H1 (cell line): ENCODE measurements around the gene STIM1. TPM values are rescaled to one million over a fixed set of nuclear protein-coding genes. Genes with fewer than 3 reads are reported as not detected.

Experiments used
- CTCF ChIA-PET: fragments of 300-600 bp; sonication (Branson Sonifier 250); formaldehyde crosslinking; loops from one replicate; lab custom pipeline; 2021; ENCODE audit not compliant: partially characterized antibody; lab: Charles Lee
- POLR2A ChIA-PET: fragments of 300-600 bp; sonication (Branson Sonifier 250); formaldehyde crosslinking; loops from one replicate; lab custom pipeline; 2021; ENCODE audit warnings: inconsistent platforms; ENCODE audit not compliant: partially characterized antibody; lab: Charles Lee
- DNase-seq, 2 experiments: peaks; one replicate each; pipeline versions ENCODE4 v3.0.0 to v3.0.0-alpha.2; 2010 to 2022; ENCODE audit warnings: low spot score in 2 of 2, low read depth in 1 of 2, mixed read lengths in 1 of 2
- FAIRE-seq: peaks from 2 replicates; lab custom pipeline; 2011; peaks lifted over from hg19 to GRCh38; lab: Jason Lieb, UNC
- H2AFZ ChIP-seq: 2 replicates; pipeline ENCODE4 v1.8.1; 2012; ENCODE audit warnings: low read length, inconsistent platforms
- H2AK5ac ChIP-seq: 2 replicates; pipeline ENCODE4 v1.6.1; 2013; ENCODE audit warnings: low read depth, low read length
- H2BK120ac ChIP-seq: replicated peaks from 2 replicates; pipeline ENCODE3; 2013; ENCODE audit warnings: low read depth, low read length, inconsistent platforms
- H2BK12ac ChIP-seq: 2 replicates; pipeline ENCODE4 v1.6.1; 2013; ENCODE audit warnings: low read depth, low read length
- H2BK15ac ChIP-seq: 2 replicates; pipeline ENCODE4 v1.6.1; 2013; ENCODE audit warnings: low read length
- H2BK20ac ChIP-seq: 2 replicates; pipeline ENCODE4 v1.6.1; 2013; ENCODE audit warnings: low read length
- H2BK5ac ChIP-seq: 2 replicates; pipeline ENCODE4 v1.6.1; 2013; ENCODE audit warnings: low read depth, low read length
- H3K14ac ChIP-seq: 2 replicates; pipeline ENCODE4 v1.6.1; 2013; ENCODE audit warnings: inconsistent platforms; ENCODE audit not compliant: insufficient read length
- H3K18ac ChIP-seq: 2 replicates; pipeline ENCODE4 v1.6.1; 2013; ENCODE audit warnings: low read length; ENCODE audit errors: extremely low read depth
- H3K23ac ChIP-seq: 2 replicates; pipeline ENCODE4 v1.6.1; 2013; ENCODE audit warnings: inconsistent platforms; ENCODE audit not compliant: insufficient read length
- H3K23me2 ChIP-seq: 2 replicates; pipeline ENCODE4 v1.6.1; 2013; ENCODE audit warnings: low read depth, low read length
- H3K27ac ChIP-seq: 2 replicates; pipeline ENCODE4 v1.6.1; 2011; ENCODE audit warnings: low read depth, low read length, inconsistent platforms
- H3K27me3 ChIP-seq, 4 experiments: replicated peaks in 1 of 4; 1 replicate in 1 of 4; 2 replicates in 3 of 4; pipeline versions ENCODE4 v1.6.1 to v1.8.1; 2011 to 2013; ENCODE audit warnings: low read length in 3 of 4, mild to moderate bottlenecking in 3 of 4, inconsistent platforms in 2 of 4, mixed read lengths in 2 of 4, moderate library complexity in 1 of 4; ENCODE audit not compliant: control insufficient read depth in 3 of 4, insufficient read depth in 3 of 4; ENCODE audit errors: extremely low read depth in 1 of 4
- H3K36me3 ChIP-seq, 4 experiments: 2 replicates each; pipeline versions ENCODE4 v1.6.1 to v1.8.1; 2011 to 2013; ENCODE audit warnings: mild to moderate bottlenecking in 4 of 4, low read length in 3 of 4, moderate library complexity in 2 of 4, control low read depth in 1 of 4, inconsistent platforms in 1 of 4; ENCODE audit not compliant: insufficient read depth in 4 of 4, control insufficient read depth in 2 of 4
- H3K4ac ChIP-seq: replicated peaks from 2 replicates; pipeline ENCODE3; 2013; ENCODE audit warnings: low read length, low read depth, mixed read lengths, inconsistent platforms; ENCODE audit not compliant: insufficient read length
- H3K4me1 ChIP-seq, 4 experiments: replicated peaks in 1 of 4; 1 replicate in 1 of 4; 2 replicates in 3 of 4; pipeline versions ENCODE4 v1.6.1 to v1.8.1; 2011 to 2013; ENCODE audit warnings: low read length in 3 of 4, inconsistent platforms in 2 of 4, mixed read lengths in 1 of 4; ENCODE audit not compliant: insufficient read depth in 4 of 4, control insufficient read depth in 3 of 4
- H3K4me2 ChIP-seq, 2 experiments: 2 replicates each; pipeline versions ENCODE4 v1.6.1 to v1.8.1; 2011 to 2013; ENCODE audit warnings: low read depth in 2 of 2, low read length in 2 of 2, control low read depth in 1 of 2, inconsistent platforms in 1 of 2, mild to moderate bottlenecking in 1 of 2; ENCODE audit not compliant: insufficient read depth in 1 of 2
- H3K4me3 ChIP-seq, 4 experiments: fragments of 200-600, 300-600 bp in 1 of 4; sonication (generic), shearing (Covaris generic), sonication (Bioruptor Twin) in 1 of 4; 2 replicates each; pipeline versions ENCODE4 v1.5.1 to v1.8.1; 2011 to 2016; ENCODE audit warnings: low read length in 4 of 4, low read depth in 3 of 4, control low read depth in 2 of 4, inconsistent platforms in 2 of 4, mild to moderate bottlenecking in 2 of 4, mixed read lengths in 1 of 4, moderate library complexity in 1 of 4; ENCODE audit not compliant: insufficient read depth in 2 of 4; ENCODE audit errors: extremely low read depth in 1 of 4
- H3K56ac ChIP-seq: replicated peaks from 2 replicates; pipeline ENCODE3; 2013; ENCODE audit warnings: low read depth, mild to moderate bottlenecking, mixed read lengths, low read length, inconsistent platforms; ENCODE audit not compliant: insufficient read length
- H3K79me1 ChIP-seq: 2 replicates; pipeline ENCODE4 v1.6.1; 2013; ENCODE audit warnings: low read depth, low read length, control low read depth
- H3K79me2 ChIP-seq, 2 experiments: 2 replicates each; pipeline versions ENCODE4 v1.6.1 to v1.8.1; 2012 to 2013; ENCODE audit warnings: low read length in 2 of 2, mild to moderate bottlenecking in 2 of 2, inconsistent platforms in 1 of 2; ENCODE audit not compliant: insufficient read depth in 2 of 2, control insufficient read depth in 1 of 2
- H3K9ac ChIP-seq, 4 experiments: replicated peaks in 1 of 4; 1 replicate in 1 of 4; 2 replicates in 3 of 4; pipeline versions ENCODE4 v1.6.1 to v1.8.1; 2011 to 2013; ENCODE audit warnings: low read depth in 3 of 4, low read length in 3 of 4, control low read depth in 2 of 4, mild to moderate bottlenecking in 2 of 4, moderate library complexity in 2 of 4, inconsistent platforms in 1 of 4; ENCODE audit errors: extremely low read depth in 1 of 4
- H3K9me3 ChIP-seq, 2 experiments: 2 replicates each; pipeline versions ENCODE4 v1.6.1 to v1.8.1; 2012 to 2013; ENCODE audit warnings: mild to moderate bottlenecking in 2 of 2, moderate library complexity in 2 of 2, control low read depth in 1 of 2, inconsistent platforms in 1 of 2, low read depth in 1 of 2, low read length in 1 of 2, mixed read lengths in 1 of 2; ENCODE audit not compliant: insufficient read depth in 2 of 2
- H4K20me1 ChIP-seq, 2 experiments: replicated peaks in 1 of 2; 2 replicates each; pipeline versions ENCODE3 to v1.8.1; 2011 to 2013; ENCODE audit warnings: inconsistent platforms in 2 of 2, low read length in 2 of 2, mild to moderate bottlenecking in 1 of 2; ENCODE audit not compliant: insufficient read depth in 2 of 2, control insufficient read depth in 1 of 2
- H4K5ac ChIP-seq: 2 replicates; pipeline ENCODE4 v1.6.1; 2013; ENCODE audit warnings: low read length, low read depth, mixed read lengths, inconsistent platforms; ENCODE audit not compliant: insufficient read length
- H4K8ac ChIP-seq: 2 replicates; pipeline ENCODE4 v1.8.0; 2013; ENCODE audit warnings: mild to moderate bottlenecking, moderate library complexity, low read length, inconsistent platforms; ENCODE audit not compliant: insufficient read depth; ENCODE audit errors: extremely low read depth
- H4K91ac ChIP-seq: replicated peaks from 2 replicates; pipeline ENCODE3; 2013; ENCODE audit warnings: low read length, mixed read lengths, inconsistent platforms; ENCODE audit not compliant: insufficient read length
- BRCA1 ChIP-seq: IDR thresholded peaks from 2 replicates; pipeline ENCODE4 v1.6.1; 2012; ENCODE audit warnings: low read depth, low read length, improper control_type of control experiment
- CBX5 ChIP-seq: fragments of 300-800, 300-1000 bp; sonication (generic); IDR thresholded peaks from 2 replicates; pipeline ENCODE4 v1.7.1; 2016; ENCODE audit warnings: antibody characterized with exemption, low read length, low read depth
- CHD1 ChIP-seq: IDR thresholded peaks from 2 replicates; pipeline ENCODE4 v1.6.1; 2012; ENCODE audit warnings: low read depth, low read length, improper control_type of control experiment
- EGR1 ChIP-seq: IDR thresholded peaks from 2 replicates; pipeline ENCODE4 v1.6.1; 2011; ENCODE audit warnings: low read depth, low read length, borderline replicate concordance
- KDM1A ChIP-seq: fragments of 200-600, 300-600 bp; sonication (generic); IDR thresholded peaks from 2 replicates; pipeline ENCODE4 v1.7.1; 2016; ENCODE audit warnings: mild to moderate bottlenecking, low read length, borderline replicate concordance
- KDM4A ChIP-seq: IDR thresholded peaks from one replicate; pipeline ENCODE4 v1.7.1; 2012; ENCODE audit warnings: low read depth, mild to moderate bottlenecking, moderate library complexity, low read length, inconsistent platforms; ENCODE audit not compliant: severe bottlenecking
- POLR2A ChIP-seq, 2 experiments: IDR thresholded peaks; 1 replicate in 1 of 2; 2 replicates in 1 of 2; pipeline ENCODE4 v1.6.1; 2011; ENCODE audit warnings: low read depth in 2 of 2, low read length in 2 of 2, mild to moderate bottlenecking in 2 of 2; ENCODE audit errors: control extremely low read depth in 1 of 2
- POLR2AphosphoS5 ChIP-seq: IDR thresholded peaks from 2 replicates; pipeline ENCODE4 v1.6.1; 2011; ENCODE audit warnings: low read depth, low read length
- SIX5 ChIP-seq: IDR thresholded peaks from 2 replicates; pipeline ENCODE4 v1.6.1; 2011; ENCODE audit warnings: mild to moderate bottlenecking, low read depth, low read length
- SUZ12 ChIP-seq: fragments of 200-600 bp; sonication (generic); IDR thresholded peaks from 2 replicates; pipeline ENCODE4 v1.6.1; 2012; ENCODE audit warnings: mild to moderate bottlenecking, inconsistent platforms, low read length, moderate library complexity, mixed read lengths
- TAF1 ChIP-seq: IDR thresholded peaks from 2 replicates; pipeline ENCODE4 v1.6.1; 2011; ENCODE audit warnings: mild to moderate bottlenecking, low read depth, low read length
- YY1 ChIP-seq: IDR thresholded peaks from 2 replicates; pipeline ENCODE4 v1.6.1; 2011; ENCODE audit warnings: low read depth, mild to moderate bottlenecking, low read length
- ZNF274 ChIP-seq: IDR thresholded peaks from 2 replicates; pipeline ENCODE4 v1.7.0; 2012; ENCODE audit warnings: low read length, borderline replicate concordance; ENCODE audit errors: extremely low read depth
- polyA plus RNA-seq, 7 experiments: library from polyadenylated mRNA; depleted of rRNA in 3 of 7; stranded (reverse) in 5 of 7; unstranded in 2 of 7; fragments of >200 nt in 5 of 7; fragments of 200-250 nt in 2 of 7; gene quantifications; 1 replicate in 5 of 7; 2 replicates in 1 of 7; 4 replicates in 1 of 7; pipeline versions ENCODE4 v1.2.1 to v1.2.3, GENCODE V29; 2011 to 2013; ENCODE audit warnings: missing spikeins in 2 of 7, mixed read lengths in 2 of 7
- total RNA-seq: library from RNA; stranded (reverse); fragmentation: NEBNext Ultra II Directional; extraction: Animal tissue kit (Norgen Biotek cat#: 25700); gene quantifications from 2 replicates; pipeline ENCODE4 v1.2.1, GENCODE V29; 2021
- TF ChIP-seq, protein P1 (sequence below): IDR thresholded peaks from 2 replicates; pipeline ENCODE4 v1.6.1; 2012; ENCODE audit warnings: low read length, inconsistent platforms
- TF ChIP-seq, protein P2 (sequence below): IDR thresholded peaks from 2 replicates; pipeline ENCODE4 v1.6.1; 2011; ENCODE audit warnings: low read depth, mild to moderate bottlenecking, low read length; ENCODE audit not compliant: insufficient read depth

Gene STIM1
- total and polyA plus RNA-seq, 2 of the 8 experiments (the other 6 are each of a cell fraction or from before 2014, with no cell fraction given), result 11.1 to 12.2 TPM

DNA sequence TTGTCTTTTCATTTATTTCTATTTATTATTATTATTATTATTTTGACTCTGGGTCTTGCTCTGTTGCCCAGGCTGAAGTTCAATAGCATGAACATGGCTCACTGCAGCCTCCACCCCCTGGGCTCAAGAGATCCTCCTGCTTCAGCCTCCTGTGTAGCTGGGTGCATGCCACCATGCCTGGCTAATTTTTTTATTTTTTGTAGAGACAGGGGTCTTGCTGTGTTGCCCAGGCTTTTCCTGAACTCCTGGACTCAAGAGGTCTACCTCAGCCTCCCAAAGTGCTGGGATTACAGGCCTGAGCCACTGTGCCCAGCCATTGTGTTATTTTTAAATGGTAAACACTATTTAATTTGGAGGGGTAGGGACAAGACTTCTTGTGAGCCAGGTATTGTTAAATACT, 215.9 kb downstream of the STIM1 start:
- no peak overlapping the region for H2BK15ac ChIP-seq
- no peak overlapping the region for H4K91ac ChIP-seq
- H3K4me1 ChIP-seq, result no peaks in the 10 kb centered on the region
- no peak overlapping the region for H3K4ac ChIP-seq
- H3K79me2 ChIP-seq, result no peaks in the 10 kb centered on the region
- no peak overlapping the region for H3K9ac ChIP-seq
- H3K23ac ChIP-seq, result no peak overlapping the region
- no peak for DNase-seq
- no peak overlapping the region for H2BK120ac ChIP-seq
- H3K27me3 ChIP-seq, result no peaks in the 10 kb centered on the region; a peak in 1 of 7 replicates
- FAIRE-seq, result no peak
- no peak overlapping the region for H2AK5ac ChIP-seq
- POLR2A ChIA-PET, result no interaction called here
- H3K9me3 ChIP-seq, result no peaks in the 10 kb centered on the region
- no peaks in the 10 kb centered on the region; the same call in 1 of the 2 replicates for H3K23me2 ChIP-seq
- H3K4me2 ChIP-seq, result no peak overlapping the region
- no peak overlapping the region for H3K4me3 ChIP-seq
- no peak overlapping the region for H2BK12ac ChIP-seq
- no peak overlapping the region for H3K18ac ChIP-seq
- no peak overlapping the region for H2AFZ ChIP-seq
- H3K79me1 ChIP-seq, result no peaks in the 10 kb centered on the region
- H3K56ac ChIP-seq, result no peak overlapping the region
- H3K14ac ChIP-seq, result no peak overlapping the region
- H2BK20ac ChIP-seq, result no peak overlapping the region
- no peaks in the 10 kb centered on the region for H4K20me1 ChIP-seq
- no peak overlapping the region for H4K8ac ChIP-seq
- CTCF ChIA-PET, result interaction anchor here (0.6 to 13.4 kb wide), 18 partner anchors 8 to 296 kb away, joined by 3 to 422 read pairs (median 11); partner anchors contain the start of genes PGAP2, RHOG and STIM1
- H2BK5ac ChIP-seq, result no peak overlapping the region
- no peak overlapping the region for H3K27ac ChIP-seq
- H4K5ac ChIP-seq, result no peak overlapping the region
- no peaks in the 10 kb centered on the region for H3K36me3 ChIP-seq
- TF ChIP-seq TAF1 (no peak), YY1 (no peak), POLR2A (IDR thresholded peaks at IDR 0.05; ENCODE audit: control extremely low read depth in 1 of 2, low read depth in 2 of 2, low read length in 2 of 2) (no peak), SUZ12 (no peak), BRCA1 (no peak), CHD1 (no peak), KDM1A (no peak), ZNF274 (no peak), SIX5 (no peak), CBX5 (no peak), KDM4A (no peak), POLR2AphosphoS5 (no peak), EGR1 (no peak)
- TF ChIP-seq, protein P1, sequence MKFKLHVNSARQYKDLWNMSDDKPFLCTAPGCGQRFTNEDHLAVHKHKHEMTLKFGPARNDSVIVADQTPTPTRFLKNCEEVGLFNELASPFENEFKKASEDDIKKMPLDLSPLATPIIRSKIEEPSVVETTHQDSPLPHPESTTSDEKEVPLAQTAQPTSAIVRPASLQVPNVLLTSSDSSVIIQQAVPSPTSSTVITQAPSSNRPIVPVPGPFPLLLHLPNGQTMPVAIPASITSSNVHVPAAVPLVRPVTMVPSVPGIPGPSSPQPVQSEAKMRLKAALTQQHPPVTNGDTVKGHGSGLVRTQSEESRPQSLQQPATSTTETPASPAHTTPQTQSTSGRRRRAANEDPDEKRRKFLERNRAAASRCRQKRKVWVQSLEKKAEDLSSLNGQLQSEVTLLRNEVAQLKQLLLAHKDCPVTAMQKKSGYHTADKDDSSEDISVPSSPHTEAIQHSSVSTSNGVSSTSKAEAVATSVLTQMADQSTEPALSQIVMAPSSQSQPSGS, result no peak
- TF ChIP-seq, protein P2, sequence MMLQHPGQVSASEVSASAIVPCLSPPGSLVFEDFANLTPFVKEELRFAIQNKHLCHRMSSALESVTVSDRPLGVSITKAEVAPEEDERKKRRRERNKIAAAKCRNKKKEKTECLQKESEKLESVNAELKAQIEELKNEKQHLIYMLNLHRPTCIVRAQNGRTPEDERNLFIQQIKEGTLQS, result no peak
